Naive thymus-derived CD8-positive, alpha-beta T cell (primary cell): ENCODE data around the gene FRMD4B. TPM values are rescaled to one million over a fixed set of nuclear protein-coding genes. Genes with fewer than 3 reads are reported as not detected.

Experiments used
- ATAC-seq, 2 donors: fragments of 150-1000 bp; cut with Tn5 transposase in 1 of 2; sonication (Bioruptor Pico), chemical (Tn5 transposase) in 1 of 2; 1 replicate in 1 of 2; 2 replicates in 1 of 2; pipeline ENCODE4 v1.10.0; 2021; ENCODE audit warnings: mild to moderate bottlenecking in 2 of 2, moderate library complexity in 2 of 2
- POLR2A ChIA-PET: fragments of 350-600 bp; sonication (Branson Sonifier 250); formaldehyde crosslinking; loops from one replicate; lab custom pipeline; 2021; ENCODE audit warnings: antibody characterized with exemption; lab: Charles Lee
- DNase-seq, 10 donors: peaks; one replicate each; pipeline versions ENCODE4 v3.0.0 to v3.0.0-alpha.2; 2020 to 2022
- H3K27ac Mint-ChIP-seq, 10 donors: one replicate each; pipeline ENCODE4 v1.8.0; 2020 to 2022; ENCODE audit warnings: mild to moderate bottlenecking in 10 of 10, mixed read lengths in 10 of 10, moderate library complexity in 4 of 10, inconsistent platforms in 1 of 10
- H3K27me3 Mint-ChIP-seq, 5 donors: one replicate each; pipeline ENCODE4 v1.8.0; 2021 to 2022; ENCODE audit warnings: mixed read lengths in 5 of 5
- H3K36me3 Mint-ChIP-seq, 3 donors: one replicate each; pipeline ENCODE4 v1.8.0; 2020 to 2022; ENCODE audit warnings: mixed read lengths in 3 of 3, mild to moderate bottlenecking in 2 of 3, inconsistent platforms in 1 of 3
- H3K4me1 Mint-ChIP-seq, 4 donors: one replicate each; pipeline ENCODE4 v1.8.0; 2021 to 2022; ENCODE audit warnings: mixed read lengths in 4 of 4
- H3K4me3 Mint-ChIP-seq, 10 donors: one replicate each; pipeline ENCODE4 v1.8.0; 2020 to 2022; ENCODE audit warnings: mild to moderate bottlenecking in 10 of 10, mixed read lengths in 10 of 10, moderate library complexity in 6 of 10, inconsistent platforms in 1 of 10
- H3K9me3 Mint-ChIP-seq, 9 donors: one replicate each; pipeline ENCODE4 v1.8.0; 2020 to 2022; ENCODE audit warnings: mixed read lengths in 9 of 9, mild to moderate bottlenecking in 3 of 9, inconsistent platforms in 1 of 9, moderate library complexity in 1 of 9
- polyA plus RNA-seq, 3 donors: library from polyadenylated mRNA; unstranded; fragments of 300-500 nt; fragmentation: Illumina TruSeq; gene quantifications; one replicate each; pipeline ENCODE4 v1.2.3, GENCODE V29; 2021
- total RNA-seq, 8 experiments: library from RNA in 2 of 8; stranded (reverse) in 2 of 8; gene quantifications; one replicate each; pipeline ENCODE4 v1.2.3 and lab custom pipeline; 2021 to 2026

FRMD4B gene
- total and polyA plus RNA-seq, 5 experiments from 2014 or later, result 0.15 to 0.39 (median 0.27) TPM

DNA sequence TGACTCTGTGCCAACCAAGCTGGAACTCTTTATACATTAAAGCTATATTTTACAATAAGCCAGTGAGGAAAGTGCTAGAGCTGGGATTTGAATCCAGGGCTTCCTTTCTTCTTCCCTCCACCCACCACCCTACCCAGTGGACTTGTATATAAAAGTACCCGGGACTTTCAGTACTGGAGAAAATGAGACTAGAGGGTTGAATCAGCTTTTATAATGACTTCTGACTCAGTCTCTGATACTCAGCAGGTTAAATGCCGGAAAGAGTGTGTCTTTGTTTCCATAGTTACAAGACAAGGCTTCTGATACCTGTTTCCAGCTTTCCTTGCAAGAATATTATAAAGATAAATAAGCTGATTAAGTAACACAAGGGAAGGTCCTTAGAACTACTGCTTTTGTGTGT lies 80.9 kb downstream of the FRMD4B start:
- H3K4me3 Mint-ChIP-seq, result no peak overlapping the region
- H3K36me3 Mint-ChIP-seq, result no peaks in the 10 kb centered on the region
- H3K4me1 Mint-ChIP-seq, result peaks cover 0 to 8% (median 7%) of the 10 kb centered on the region in 4 donors
- POLR2A ChIA-PET, result no interaction called here
- ATAC-seq (no peak), DNase-seq (no peak)
- no peaks in the 10 kb centered on the region for H3K27me3 Mint-ChIP-seq
- H3K9me3 Mint-ChIP-seq, result no peaks in the 10 kb centered on the region
- H3K27ac Mint-ChIP-seq, result no peak overlapping the region

DNA sequence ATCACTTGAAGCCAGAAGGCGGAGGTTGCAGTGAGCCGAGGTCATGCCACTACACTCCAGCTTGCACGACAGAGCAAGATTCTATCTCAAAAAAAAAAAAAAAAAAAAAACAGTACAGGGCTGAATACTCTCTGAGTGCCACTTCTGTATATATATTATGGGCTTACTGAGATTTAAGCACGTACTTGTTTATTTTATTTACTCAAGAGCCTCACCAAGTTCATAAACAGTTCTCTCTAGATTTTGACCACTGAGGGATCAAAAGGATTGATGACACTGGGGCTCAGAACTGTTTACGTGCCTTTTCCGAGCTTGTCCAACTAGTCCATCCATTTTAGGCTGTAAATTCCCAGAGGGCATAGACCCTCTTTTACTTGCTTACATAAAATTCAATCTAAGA lies 81.5 kb downstream of the FRMD4B start:
- Mint-ChIP-seq H3K27ac (no peak overlapping the region), H3K9me3 (no peaks in the 10 kb centered on the region), H3K4me3 (no peak overlapping the region), H3K4me1 (peaks cover 0 to 8% (median 7%) of the 10 kb centered on the region in 4 donors), H3K27me3 (no peaks in the 10 kb centered on the region), H3K36me3 (no peaks in the 10 kb centered on the region)
- POLR2A ChIA-PET, result no interaction called here
- DNase-seq (no peak), ATAC-seq (no peak)

DNA sequence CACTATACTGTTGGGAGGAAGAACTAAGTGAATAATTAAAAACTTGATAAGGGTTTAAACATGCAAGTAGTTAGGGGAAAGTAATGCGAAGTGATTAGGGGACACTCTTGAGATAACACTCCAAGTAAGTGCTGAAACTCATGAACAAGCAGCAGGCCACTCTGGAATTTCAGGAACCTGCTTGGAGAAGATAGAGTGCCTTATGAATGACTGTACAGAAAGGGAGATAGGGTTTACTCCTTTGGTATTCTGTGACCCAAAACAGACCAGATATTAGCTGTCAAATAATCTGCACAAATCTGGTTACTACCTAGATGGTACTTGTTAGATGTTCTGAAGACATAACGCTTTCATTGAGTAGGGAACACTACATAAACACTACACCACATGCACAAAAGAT lies 85.6 kb downstream of the FRMD4B start:
- Mint-ChIP-seq H3K27me3 (no peaks in the 10 kb centered on the region), H3K36me3 (no peaks in the 10 kb centered on the region), H3K27ac (no peak overlapping the region), H3K4me1 (no peaks in the 10 kb centered on the region), H3K9me3 (no peaks in the 10 kb centered on the region), H3K4me3 (no peak overlapping the region)
- DNase-seq (no peak), ATAC-seq (no peak)
- POLR2A ChIA-PET, result no interaction called here

DNA sequence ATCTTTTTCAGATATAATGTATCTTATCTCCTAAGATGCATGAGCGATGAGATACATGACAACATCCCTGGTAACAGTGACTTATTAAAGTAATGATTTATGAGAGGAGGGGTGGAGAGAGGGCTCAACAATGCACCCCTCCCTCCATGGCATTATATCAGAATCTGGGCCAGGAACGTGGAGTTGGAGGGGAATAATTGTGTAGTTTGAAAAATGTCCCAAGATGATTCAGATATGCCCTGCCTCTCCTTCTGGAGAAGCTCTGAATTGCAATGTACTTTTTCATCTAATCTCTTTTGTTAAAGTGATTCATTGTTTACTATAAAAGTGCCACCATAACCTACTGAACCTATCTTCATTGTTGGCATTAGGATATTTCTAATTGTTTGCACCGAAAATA lies 86.5 kb downstream of the FRMD4B start:
- no peak for DNase-seq

GRCh38 chr3:69297501-69297900 lies 88.4 kb downstream of the FRMD4B start:
- no peaks in the 10 kb centered on the region for H3K9me3 Mint-ChIP-seq
- no peak for DNase-seq

More for the DNA sequence above, 86.5 kb downstream of the FRMD4B start:
- Mint-ChIP-seq H3K4me1 (no peaks in the 10 kb centered on the region), H3K27me3 (no peaks in the 10 kb centered on the region), H3K36me3 (no peaks in the 10 kb centered on the region), H3K9me3 (no peaks in the 10 kb centered on the region), H3K4me3 (no peak overlapping the region), H3K27ac (no peak overlapping the region)
- POLR2A ChIA-PET, result no interaction called here
- ATAC-seq, result no peak

GRCh38 chr3:69296995-69297394 lies 88.9 kb downstream of the FRMD4B start:
- Mint-ChIP-seq H3K4me1 (no peaks in the 10 kb centered on the region), H3K4me3 (no peak overlapping the region), H3K9me3 (no peaks in the 10 kb centered on the region), H3K36me3 (no peaks in the 10 kb centered on the region), H3K27ac (no peak overlapping the region), H3K27me3 (no peaks in the 10 kb centered on the region)
- ATAC-seq, result no peak
- no peak for DNase-seq
- POLR2A ChIA-PET, result no interaction called here

More at GRCh38 chr3:69297501-69297900, 88.4 kb downstream of the FRMD4B start:
- H3K36me3 Mint-ChIP-seq, result no peaks in the 10 kb centered on the region
- no peaks in the 10 kb centered on the region for H3K4me1 Mint-ChIP-seq
- H3K27me3 Mint-ChIP-seq, result no peaks in the 10 kb centered on the region
- no peak overlapping the region for H3K27ac Mint-ChIP-seq
- POLR2A ChIA-PET, result no interaction called here
- no peak for ATAC-seq
- H3K4me3 Mint-ChIP-seq, result no peak overlapping the region

- Mint-ChIP-seq H3K4me3 (no peak overlapping the region), H3K4me1 (peaks cover 0 to 1% (median 0%) of the 10 kb centered on the region in 4 donors), H3K27ac (no peak overlapping the region), H3K27me3 (no peaks in the 10 kb centered on the region), H3K9me3 (no peaks in the 10 kb centered on the region), H3K36me3 (no peaks in the 10 kb centered on the region)
- POLR2A ChIA-PET, result no interaction called here
- no peak for DNase-seq
- ATAC-seq, result no peak
Measured at GRCh38 chr3:69294014-69294766, 91.7 kb downstream of the FRMD4B start.

GRCh38 chr3:69292959-69293574 lies 92.8 kb downstream of the FRMD4B start:
- DNase-seq, result no peak
- POLR2A ChIA-PET, result no interaction called here
- Mint-ChIP-seq H3K27ac (no peak overlapping the region), H3K27me3 (no peaks in the 10 kb centered on the region), H3K9me3 (no peaks in the 10 kb centered on the region), H3K4me3 (no peak overlapping the region), H3K4me1 (peaks cover 0 to 11% (median 0%) of the 10 kb centered on the region in 4 donors), H3K36me3 (no peaks in the 10 kb centered on the region)
- no peak for ATAC-seq

GRCh38 chr3:69292185-69292584 lies 93.7 kb downstream of the FRMD4B start:
- no peak for ATAC-seq
- Mint-ChIP-seq H3K9me3 (no peaks in the 10 kb centered on the region), H3K27ac (no peak overlapping the region), H3K27me3 (no peaks in the 10 kb centered on the region), H3K36me3 (no peaks in the 10 kb centered on the region), H3K4me3 (no peak overlapping the region), H3K4me1 (peaks cover 0 to 11% (median 0%) of the 10 kb centered on the region in 4 donors)
- POLR2A ChIA-PET, result no interaction called here
- no peak for DNase-seq

DNA sequence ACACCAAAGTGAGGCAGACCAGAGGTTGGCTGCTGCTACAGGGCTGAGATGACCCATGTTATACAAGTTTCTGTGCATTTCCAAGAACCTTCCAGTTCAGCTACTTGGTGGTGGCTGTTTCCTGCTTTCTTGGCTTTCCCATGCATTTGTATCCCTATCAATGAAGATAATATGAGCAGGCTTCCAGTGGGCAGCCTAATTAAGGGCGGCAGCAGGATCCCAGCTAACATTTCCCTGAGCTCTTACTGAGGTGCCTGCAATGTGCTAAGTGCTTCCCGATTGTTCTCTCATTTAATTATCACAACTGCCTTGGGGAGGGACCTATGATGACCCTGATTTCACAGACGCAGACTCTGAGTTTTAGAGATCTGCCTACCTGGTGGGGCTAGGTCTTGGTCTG lies 95.5 kb downstream of the FRMD4B start:
- Mint-ChIP-seq H3K27me3 (no peaks in the 10 kb centered on the region), H3K36me3 (no peaks in the 10 kb centered on the region), H3K27ac (no peak overlapping the region), H3K4me1 (peaks cover 0 to 11% (median 0%) of the 10 kb centered on the region in 4 donors), H3K9me3 (no peaks in the 10 kb centered on the region), H3K4me3 (no peak overlapping the region)
- POLR2A ChIA-PET, result no interaction called here
- no peak for ATAC-seq
- no peak for DNase-seq

GRCh38 chr3:69290006-69290405 lies 95.9 kb downstream of the FRMD4B start:
- Mint-ChIP-seq H3K27me3 (no peaks in the 10 kb centered on the region), H3K27ac (no peak overlapping the region), H3K9me3 (no peaks in the 10 kb centered on the region), H3K36me3 (no peaks in the 10 kb centered on the region), H3K4me1 (peaks cover 0 to 11% (median 0%) of the 10 kb centered on the region in 4 donors), H3K4me3 (no peak overlapping the region)
- POLR2A ChIA-PET, result no interaction called here
- ATAC-seq, result no peak
- DNase-seq, result no peak

- POLR2A ChIA-PET, result interaction anchor here (0.7 kb wide), 1 partner anchor 122 kb away, joined by 3 read pairs; no protein-coding TSS in a partner anchor
- no peak for ATAC-seq
- Mint-ChIP-seq H3K9me3 (no peaks in the 10 kb centered on the region), H3K4me3 (no peak overlapping the region), H3K36me3 (no peaks in the 10 kb centered on the region), H3K27me3 (no peaks in the 10 kb centered on the region), H3K27ac (peak overlapping the region in 1 of 10 donors; percentile 32), H3K4me1 (peaks cover 0 to 11% (median 0%) of the 10 kb centered on the region in 4 donors)
- DNase-seq, result no peak
Measured at GRCh38 chr3:69288161-69288895, 97.6 kb downstream of the FRMD4B start.
